Loucy (cell line): Measurements from ENCODE around the gene PITX1.

ENCODE experiments used
- CTCF ChIP-seq: fragments of 200-600 bp; sonication (generic); conservative IDR thresholded peaks from 2 replicates; pipeline ENCODE4 v1.5.1; 2014; ENCODE audit warnings: mild to moderate bottlenecking, antibody characterized with exemption, low read length
- EZH2phosphoT487 ChIP-seq: fragments of 200-600 bp; IDR thresholded peaks from 2 replicates; pipeline ENCODE4 v1.6.1; 2018; ENCODE audit warnings: antibody characterized with exemption, mild to moderate bottlenecking, moderate library complexity, borderline replicate concordance

GRCh38 chr5:135029477-135030122, 4.4 kb downstream of the PITX1 start:
- TF ChIP-seq CTCF (no peak), EZH2phosphoT487 (no peak)
